GM19438 (cell line): Measurements from ENCODE around the gene RANBP10.
"Not testable (repeated sequence)": the region's sequence is repeated elsewhere in the genome, so short reads cannot be mapped to it uniquely, and the experiment has no call there.

Experiments used
- ATAC-seq: cut with Tn5 transposase; IDR thresholded peaks from one replicate; pipeline ENCODE4 v1.9.1; 2021; ENCODE audit warnings: low read depth; ENCODE audit not compliant: unreplicated experiment

The RANBP10 gene

DNA sequence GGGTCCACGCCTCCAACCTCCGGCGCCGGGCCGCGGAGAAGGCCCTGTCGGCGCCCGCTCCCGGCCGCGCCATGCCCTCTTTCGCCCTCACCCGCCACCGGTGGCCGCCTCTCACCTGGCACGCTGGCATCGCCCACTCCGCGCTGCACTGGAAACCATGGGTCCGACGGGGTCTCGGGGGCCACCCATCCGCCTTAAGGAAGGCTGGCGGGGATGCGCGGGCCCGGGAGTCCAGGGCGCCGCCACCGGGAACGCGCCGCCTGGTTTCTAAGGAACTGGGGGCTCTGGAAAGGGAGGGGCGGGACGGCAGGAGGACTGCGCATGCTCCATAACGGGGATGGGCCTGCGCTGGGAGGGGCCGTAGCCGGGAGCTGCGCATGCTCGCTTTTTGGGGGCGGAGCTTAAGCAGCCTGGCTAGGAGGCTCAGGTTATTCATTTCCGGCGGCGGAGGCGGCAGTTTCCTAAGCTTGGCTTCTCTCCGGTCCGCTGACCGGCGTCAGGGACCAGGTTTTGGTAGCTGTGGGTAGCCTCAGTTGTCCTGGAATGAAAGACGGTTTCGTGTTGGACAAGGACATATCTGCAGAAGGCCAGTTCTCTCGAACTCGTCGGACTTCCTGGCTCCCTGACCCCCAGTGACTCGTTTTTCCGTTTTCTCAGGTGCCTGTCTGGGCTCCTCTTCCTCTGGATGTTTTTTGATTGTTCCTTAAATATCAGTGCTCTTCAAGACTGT is 87.1 kb downstream of the RANBP10 start, which contains the start of gene GFOD2:
Gene GFOD2 (minus strand): TSS at position 269 of the 730 bp plus-strand sequence. CDS start 33,601 bp downstream, outside the sequence.
- ATAC-seq, result peak; percentile 81

DNA sequence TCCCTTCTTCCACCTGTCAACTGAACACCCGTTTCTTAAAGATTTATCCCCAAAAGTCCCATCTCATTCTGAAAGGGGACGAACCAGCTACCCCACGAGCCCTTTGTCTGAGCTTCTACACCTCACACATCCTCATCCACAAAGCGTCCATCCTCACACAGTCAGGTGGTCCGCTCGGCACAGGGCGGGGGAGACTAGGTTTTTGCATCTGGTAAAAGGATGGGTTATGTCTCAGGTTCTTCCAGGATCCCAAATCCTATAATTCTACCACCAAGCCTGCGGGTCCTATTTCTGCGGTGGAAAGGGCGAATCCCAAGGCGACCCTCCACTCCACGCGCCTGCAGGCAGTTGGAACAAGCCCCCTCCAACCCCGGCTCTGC is 87.7 kb downstream of the RANBP10 start:
- peak; percentile 6 for ATAC-seq

DNA sequence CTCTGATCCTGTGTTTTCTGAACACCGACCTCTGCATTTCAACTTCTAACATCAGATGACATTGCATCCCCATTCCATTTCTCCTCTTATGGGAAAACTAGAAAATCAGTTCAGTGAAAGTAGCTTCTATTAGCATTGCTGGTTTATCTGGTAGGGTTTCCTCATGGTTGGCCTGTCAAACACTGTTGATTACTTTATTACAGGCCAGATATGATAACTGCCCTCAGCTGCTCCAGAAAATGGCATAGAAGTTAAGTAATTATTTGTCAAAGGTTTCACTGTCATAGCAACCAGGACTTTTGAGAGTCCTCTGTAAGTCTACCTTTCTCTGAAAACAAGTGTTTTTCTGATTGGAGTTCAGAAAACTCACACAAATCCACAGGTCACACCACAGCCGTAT is 90.3 kb downstream of the RANBP10 start:
- ATAC-seq, result no peak

DNA sequence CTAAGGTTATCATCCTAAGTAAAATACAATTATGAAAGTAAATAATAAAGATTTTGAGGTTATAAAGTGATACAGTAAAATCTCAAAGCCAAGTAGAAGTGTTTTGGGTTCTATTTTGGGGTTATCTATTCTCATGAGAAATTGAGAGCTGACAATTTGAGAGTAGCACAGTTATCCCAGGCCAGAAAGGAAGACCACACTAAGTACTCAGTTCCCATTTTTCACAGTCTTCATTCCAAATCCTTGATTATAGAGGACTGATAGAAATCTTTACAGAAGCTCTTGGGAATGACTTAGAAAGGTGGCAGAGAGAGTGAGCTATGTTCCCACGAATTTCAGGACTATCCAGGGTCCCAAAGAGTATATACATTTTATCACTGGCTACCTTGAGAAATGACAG is 91.8 kb downstream of the RANBP10 start:
- ATAC-seq, result no peak

DNA sequence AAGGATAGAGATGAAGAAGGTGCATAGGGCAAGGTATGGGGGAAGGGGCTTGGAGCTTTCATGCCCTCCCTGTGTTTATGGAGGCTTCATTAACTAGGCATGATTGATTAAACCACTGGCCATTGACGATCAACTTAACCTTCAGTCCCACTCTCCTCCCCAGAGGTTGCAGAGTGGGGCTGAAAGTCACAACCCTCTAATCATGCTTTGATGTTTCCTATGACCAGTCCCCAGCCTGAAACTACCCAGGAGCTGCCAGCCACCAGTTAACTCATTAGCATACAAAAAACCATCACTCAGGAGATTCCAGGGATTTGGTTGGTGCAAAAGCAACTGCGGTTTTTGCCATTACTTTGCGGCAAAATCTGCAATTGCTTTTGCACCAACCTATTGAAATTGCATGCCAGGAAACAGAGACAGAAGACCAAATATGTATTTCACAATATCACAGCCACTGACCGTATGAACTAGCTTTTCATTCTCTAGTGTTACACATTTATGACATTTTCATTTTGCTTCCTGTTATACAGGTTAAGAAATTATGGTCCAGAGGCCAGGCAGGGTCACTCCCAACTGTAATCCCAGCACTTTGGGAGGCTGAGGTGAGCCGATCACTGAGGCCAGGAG is 92.6 kb downstream of the RANBP10 start:
- no peak for ATAC-seq

DNA sequence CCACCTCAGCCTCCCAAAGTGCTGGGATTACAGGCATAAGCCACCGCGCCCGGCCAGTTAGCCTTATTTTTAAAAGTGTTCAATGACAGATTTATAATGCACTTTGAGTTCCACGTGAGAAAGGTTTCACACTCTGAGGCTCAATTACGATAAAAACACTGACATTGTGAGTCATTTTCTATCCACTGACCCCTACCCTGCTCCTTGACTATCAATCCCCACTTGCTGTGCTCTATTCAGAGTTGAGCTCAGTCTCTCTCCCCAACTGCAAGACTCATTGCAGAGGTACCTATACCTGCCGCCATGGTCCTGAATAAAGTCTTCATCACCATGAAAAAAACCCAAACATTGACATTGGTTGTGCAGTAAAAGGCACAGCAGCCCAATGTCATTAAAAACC is 95.8 kb downstream of the RANBP10 start:
- ATAC-seq, result no peak

DNA sequence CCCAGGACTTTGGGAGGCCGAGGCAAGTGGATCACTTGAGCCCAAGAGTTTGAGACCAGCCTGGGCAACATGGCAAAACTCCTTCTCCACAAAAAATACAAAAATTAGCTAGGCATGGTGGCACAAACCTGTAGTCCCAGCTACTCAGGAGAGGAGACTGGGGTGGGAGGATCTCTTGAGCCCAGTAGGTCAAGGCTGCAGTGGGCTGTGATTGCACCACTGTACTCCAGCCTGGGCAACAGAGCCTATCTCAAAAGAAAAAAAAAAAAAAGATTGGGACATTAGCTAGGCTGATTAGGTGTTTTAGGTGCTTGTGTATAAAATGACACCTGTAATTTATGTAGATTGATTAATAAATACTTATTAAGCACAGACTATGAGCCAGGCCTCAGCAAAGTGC is 97.3 kb downstream of the RANBP10 start:
- no peak for ATAC-seq

DNA sequence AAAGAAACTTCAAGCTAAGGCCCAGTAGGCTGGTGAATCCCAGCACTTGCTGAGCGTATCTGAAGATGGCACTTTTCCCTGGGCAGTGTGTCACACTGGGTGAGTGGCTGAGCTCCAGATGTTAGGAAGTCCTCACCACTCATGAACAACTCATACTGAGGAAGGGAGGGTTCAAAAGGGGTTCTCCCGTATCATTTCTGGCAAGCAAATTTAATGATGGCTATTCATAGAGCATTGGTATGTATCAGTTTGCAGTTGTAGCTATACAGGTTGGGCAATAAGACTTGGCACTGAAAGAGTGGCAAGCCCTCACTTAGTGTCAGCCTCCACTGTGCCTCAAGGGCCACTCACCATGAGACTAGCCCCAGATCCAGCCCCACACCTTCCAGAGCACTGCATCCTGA is 98.0 kb downstream of the RANBP10 start:
- no peak for ATAC-seq

DNA sequence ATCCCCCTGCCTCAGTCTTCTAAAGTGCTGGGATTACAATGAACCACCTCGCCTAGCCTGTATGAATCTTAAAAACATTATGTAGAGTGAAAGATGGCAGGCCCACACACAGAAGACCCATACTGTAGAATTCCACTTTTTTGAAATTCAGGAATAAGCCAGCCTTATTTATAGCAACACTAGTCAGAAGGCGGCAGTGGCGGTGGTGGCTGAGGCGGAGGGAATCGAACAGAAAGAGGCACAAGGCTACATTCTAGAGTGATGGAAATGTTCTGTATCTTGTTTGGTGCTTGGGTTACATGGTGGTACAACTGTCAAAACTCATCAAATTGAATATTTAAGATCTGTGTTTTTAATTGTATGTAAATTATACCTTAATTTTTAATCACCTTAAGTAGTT is 98.6 kb downstream of the RANBP10 start:
- ATAC-seq, result no peak

DNA sequence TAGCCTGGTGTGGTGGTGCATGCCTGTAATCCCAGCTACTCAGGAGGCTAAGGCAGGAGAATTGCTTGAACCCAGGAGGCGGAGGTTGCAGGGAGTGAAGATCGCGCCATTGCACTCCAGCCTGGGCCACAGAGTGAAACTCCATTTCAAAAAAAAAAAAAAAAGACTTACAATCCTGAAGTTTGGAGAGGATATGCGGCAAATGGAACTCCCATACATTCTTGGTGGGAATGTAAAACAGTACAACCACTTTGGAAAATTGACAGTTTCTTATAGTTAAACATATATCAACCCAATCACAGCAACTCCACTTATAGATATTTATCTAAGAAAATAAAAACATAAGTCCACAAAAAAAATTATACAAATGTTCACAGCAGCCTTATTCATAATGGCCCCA is 99.2 kb downstream of the RANBP10 start:
- no peak for ATAC-seq

DNA sequence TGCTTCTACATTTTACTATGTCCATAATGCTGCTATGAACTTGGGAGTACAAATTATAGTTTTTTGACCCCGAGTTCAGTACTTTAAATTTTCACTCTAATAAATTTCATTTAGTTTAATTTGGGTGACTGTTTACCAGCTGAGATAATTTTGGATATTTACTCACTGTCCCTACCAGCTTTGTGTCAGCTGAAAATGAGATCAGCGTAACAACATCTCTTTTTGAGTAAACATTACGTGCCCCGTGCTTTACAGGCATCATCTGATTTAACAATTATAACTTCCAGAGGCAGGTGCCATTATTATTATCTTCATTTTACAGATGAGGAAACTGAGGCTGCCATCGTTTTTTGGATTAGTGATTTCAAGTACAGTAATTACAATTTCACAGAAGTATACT is 102.2 kb downstream of the RANBP10 start:
- ATAC-seq, result no peak

DNA sequence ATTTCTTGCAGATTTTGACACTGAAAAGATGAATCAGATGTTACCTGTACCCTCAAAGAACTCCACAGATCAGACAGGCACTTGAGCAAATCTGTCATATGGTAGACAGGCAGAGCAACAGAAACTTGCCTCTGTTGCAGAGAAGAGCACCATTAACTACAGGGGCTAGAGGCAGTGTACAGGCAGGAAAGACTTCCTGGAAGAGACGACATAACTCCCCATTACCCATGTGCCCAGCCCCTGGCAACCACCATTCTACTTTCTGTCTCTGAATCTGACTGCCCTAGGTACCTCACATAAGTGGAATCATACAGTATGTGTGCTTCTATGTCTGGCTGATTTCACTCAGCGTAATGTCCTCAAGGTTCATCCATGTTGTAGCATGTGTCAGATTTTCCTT is 102.7 kb downstream of the RANBP10 start:
- no peak for ATAC-seq

DNA sequence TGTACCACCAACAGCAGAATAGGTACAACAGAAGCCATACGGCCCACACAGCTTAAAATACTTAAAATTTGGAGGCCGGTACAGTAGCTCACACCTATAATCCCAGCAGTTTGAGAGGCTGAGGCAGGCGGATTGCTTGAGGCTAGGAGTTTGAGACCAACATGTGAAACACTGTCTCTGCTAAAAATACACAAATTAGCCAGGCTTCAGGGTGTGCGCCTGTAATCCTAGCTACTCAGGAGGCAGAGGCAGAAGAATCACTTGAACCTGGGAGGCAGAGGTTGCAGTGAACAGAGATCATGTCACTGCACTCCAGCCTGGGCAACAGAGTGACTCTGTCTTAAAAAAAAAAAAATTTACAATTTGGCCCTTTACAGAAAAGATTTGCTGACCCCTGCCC is 104.2 kb downstream of the RANBP10 start:
- ATAC-seq, result no peak

DNA sequence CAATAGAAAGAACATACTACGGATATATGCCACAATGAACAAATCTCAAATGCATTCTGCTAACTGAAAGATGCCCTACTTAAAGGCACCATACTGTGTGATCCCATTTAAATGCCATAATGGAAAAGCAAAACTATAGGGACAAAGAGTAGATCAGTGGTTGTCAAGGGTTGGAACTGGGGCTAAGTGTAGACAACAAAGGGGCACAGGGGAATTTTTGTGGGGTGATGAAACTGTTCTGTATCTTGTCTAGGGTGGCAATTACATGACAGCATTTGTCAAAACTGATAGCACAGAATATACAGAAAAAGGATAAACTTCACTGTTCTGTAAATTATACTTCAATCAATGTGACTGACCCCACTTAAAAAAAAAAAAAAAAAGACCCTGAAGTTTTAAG is 104.9 kb downstream of the RANBP10 start:
- ATAC-seq, result no peak

DNA sequence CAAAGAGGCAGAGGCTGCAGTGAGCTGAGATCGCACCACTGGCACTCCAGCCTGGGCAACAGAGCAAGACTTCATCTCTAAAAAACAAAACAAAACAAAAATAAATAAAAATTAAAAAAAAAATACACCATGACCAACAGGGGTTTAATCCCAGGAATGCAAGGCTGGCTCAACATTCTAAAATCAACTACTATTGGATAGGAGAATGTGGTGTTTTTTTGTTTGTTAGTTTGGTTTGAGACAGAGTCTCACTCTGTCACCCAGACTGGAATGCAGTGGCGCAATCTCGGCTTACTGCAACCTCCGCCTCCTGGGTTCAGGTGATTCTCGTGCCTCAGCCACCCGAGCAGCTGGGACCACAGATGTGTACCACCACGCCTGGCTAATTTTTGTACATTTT is 107.1 kb downstream of the RANBP10 start:
- ATAC-seq, result no peak

DNA sequence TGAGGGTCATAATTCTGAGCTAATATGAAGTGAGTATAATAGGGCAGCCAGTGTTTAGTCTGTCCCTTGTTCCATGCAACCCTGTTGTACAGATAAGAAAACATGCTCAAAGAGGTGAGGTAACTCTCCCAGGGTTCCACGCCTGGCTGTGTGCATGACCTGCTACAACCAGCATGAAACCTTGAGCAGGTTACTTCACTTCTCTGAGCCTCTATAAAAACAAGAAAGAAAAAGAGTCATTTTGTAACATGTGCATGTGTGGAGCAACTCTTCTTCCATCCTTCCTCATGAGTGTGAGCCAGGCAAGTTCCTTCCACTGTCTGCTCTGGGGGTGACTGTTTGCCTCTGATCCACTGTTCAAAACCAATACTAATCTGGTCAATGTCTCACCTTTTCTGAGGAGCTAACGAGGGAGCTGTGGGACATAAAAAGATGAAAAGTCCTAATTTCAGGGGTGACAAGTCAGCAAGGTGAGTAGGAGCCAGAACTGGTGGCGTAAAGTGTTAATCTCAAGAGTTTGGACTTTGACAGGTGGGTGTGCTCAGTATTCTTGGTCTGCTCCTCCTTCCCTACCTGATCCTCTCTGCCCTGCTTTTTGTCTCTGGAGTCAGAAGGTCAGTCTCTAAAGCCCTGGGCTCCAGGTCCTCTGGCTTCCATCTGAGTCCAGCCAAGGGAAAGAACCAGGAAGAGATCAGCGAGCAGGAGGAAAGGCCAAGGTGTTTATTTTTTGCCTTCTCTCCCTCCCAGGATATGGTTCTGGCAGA is 108.8 kb downstream of the RANBP10 start:
- no peak for ATAC-seq

DNA sequence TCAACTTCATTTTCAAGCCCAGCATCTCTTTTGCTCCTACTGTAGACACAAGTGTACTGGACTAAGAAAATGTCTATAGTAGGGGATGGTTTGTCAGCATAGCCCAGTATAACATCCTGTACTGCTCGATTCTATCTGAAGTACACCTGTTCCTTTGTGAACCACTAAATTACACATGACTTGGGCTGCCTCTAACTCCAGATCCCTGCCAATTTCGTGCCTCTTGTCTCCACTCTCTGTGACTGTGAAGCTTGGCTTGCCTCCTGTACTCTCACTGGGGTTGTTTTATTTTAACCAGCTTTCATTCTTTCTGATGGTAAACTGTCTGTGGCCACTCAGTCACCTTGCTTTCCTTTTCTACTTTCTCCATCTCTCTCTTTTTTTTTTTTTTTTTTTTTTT is 111.7 kb downstream of the RANBP10 start:
- no peak for ATAC-seq

DNA sequence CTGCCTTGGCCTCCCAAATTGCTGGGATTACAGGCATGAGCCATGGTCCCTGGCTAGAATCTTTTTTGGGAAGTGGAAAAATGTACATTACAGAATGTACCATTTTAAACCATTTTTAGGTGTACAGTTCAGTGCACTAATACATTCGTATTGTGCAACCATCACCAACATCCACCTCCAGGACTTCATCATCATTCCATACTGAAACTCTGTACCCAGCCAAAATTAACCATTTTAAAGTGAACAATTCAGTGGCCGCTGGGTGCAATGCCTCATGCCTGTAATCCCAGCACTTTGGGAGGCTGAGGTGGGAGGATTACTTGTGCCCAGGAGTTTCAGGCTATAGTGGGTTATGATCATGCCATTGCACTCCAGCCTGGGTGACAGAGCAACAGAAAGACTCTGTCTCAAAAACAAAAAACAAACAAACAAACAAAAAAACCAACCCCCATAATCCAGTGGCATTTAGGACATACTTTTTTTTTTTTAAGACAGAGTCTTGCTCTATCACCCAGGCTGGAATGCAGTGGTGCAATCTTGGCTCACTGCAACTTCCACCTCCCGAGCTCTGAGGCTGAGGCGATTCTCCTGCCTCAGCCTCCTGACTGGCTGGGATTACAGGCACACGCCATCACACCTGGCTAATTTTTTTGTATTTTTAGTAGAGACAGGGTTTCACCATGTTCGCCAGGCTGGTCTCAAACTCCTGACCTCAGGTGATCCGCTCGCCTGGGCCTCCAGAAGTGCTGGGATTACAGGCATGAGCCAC is 112.7 kb downstream of the RANBP10 start:
- ATAC-seq, result not testable (repeated sequence)

DNA sequence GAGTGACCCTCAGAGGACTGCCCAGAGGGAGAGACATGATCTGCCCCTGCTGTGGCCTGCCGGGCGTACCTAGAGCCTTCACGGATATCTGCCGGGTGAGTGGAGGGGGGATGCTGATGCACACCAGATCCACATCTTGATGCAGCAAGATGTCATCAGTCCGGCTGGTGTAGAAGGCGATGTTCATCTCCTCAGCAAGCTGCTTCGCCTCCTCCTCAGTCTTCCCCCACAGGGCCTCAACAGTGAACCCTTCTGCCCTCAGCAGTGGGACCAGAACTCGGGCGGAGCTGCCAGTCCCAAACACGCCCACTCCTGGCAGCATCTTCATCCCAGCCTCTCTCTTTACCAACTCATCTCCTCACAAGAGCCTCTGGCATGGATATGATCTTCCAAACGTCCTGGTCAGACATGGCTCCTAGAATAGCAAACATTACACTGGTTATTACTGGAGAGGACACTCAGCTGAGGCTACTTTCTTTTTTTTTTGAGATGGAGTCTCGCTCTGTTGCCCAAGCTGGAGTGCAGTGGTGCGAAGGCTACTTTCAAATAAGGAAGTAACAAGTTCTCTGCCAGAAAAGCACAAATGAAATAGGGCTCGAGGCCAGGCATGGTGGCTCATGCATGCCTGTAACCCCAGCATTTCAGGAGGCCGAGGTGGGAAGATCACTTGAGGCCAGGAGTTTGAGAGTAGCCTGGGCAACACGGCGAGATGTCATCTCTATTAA is 120.8 kb downstream of the RANBP10 start:
- ATAC-seq, result no peak

DNA sequence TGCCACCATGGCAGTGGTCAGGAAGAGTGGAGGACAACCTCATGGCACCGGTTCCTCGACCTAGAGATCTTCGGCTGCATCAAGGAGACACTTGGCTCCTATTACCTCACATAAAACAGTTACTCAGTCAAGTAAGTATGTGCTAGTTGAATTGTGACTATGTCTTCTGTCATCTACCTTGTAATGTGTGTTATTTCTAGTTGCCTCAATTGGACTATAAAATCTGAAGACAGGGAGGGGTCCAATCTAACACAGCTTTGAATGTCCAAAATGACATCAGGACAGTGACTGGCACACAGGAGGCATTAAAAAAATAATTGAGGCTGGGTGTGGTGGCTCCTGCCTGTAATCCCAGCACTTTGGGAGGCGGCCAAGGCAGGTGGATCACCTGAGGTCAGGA is 122.6 kb downstream of the RANBP10 start:
- ATAC-seq, result no peak
